Rectal smooth muscle tissue (tissue), 1 donor: ENCODE results near the gene ARL5B.
"Not testable (repeated sequence)": the region's sequence is repeated elsewhere in the genome, so short reads cannot be mapped to it uniquely, and the experiment has no call there.

Source experiments
- H3K27ac ChIP-seq: one replicate; pipeline ENCODE4 v1.7.0; 2013; ENCODE audit warnings: low read depth, low read length, inconsistent platforms
- H3K27me3 ChIP-seq: one replicate; pipeline ENCODE4 v1.7.0; 2013; ENCODE audit warnings: low read length; ENCODE audit not compliant: control insufficient read depth, insufficient read depth
- H3K36me3 ChIP-seq: one replicate; pipeline ENCODE4 v1.7.0; 2013; ENCODE audit warnings: low read length; ENCODE audit not compliant: control insufficient read depth, insufficient read depth
- H3K4me1 ChIP-seq: one replicate; pipeline ENCODE4 v1.7.0; 2013; ENCODE audit warnings: low read length; ENCODE audit not compliant: control insufficient read depth, insufficient read depth
- H3K4me3 ChIP-seq: one replicate; pipeline ENCODE4 v1.7.0; 2013; ENCODE audit warnings: low read length
- H3K9ac ChIP-seq: one replicate; pipeline ENCODE4 v1.7.0; 2013; ENCODE audit warnings: low read length

ARL5B gene

DNA sequence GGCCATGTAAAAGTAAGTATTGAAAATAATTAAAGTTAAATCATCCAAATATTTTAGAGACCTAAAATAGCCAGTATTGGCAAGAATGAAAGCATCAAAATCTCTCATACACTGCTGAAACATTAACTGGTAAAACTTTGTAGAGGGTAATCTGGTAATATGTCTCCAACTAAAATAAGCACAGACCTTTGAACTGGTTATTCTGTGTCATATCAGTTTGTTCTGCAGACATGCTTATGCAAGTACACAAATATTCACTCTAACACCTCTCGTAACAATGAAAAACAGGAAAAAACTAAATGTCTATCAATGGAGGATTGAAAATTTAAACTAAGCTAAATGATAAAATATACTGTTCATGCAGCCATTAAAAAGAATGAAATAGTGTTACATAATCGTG, 19.5 kb upstream of the ARL5B start:
- not testable (repeated sequence) for H3K27ac ChIP-seq, H3K36me3 ChIP-seq, H3K9ac ChIP-seq, H3K27me3 ChIP-seq, H3K4me3 ChIP-seq, H3K4me1 ChIP-seq

DNA sequence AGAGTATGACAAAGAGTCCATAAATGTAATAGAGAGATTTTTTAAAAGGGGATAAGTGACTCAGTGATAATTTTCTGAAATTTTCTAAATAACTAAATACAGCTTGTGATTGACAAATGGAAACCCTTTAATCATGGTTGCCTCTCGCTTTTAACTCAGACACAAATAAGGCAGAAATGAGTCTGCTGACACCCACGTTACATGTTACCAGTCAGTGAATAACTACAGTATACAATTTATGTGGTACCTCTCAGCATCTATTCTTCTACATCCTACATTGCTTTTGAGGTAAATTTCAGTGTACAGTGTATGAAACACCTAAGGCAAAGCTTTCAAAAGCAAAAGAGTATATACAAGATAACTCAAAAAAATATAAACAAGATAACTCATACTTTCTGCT, 12.1 kb upstream of the ARL5B start:
- H3K4me1 ChIP-seq = peaks cover 3% of the 10 kb centered on the region
- H3K27ac ChIP-seq = no peak overlapping the region
- H3K27me3 ChIP-seq = no peaks in the 10 kb centered on the region
- no peaks in the 10 kb centered on the region for H3K36me3 ChIP-seq
- no peak overlapping the region for H3K4me3 ChIP-seq
- no peak overlapping the region for H3K9ac ChIP-seq

GRCh38 chr10:18647945-18648344, 11.3 kb upstream of the ARL5B start:
- H3K9ac ChIP-seq = no peak overlapping the region
- H3K36me3 ChIP-seq = no peaks in the 10 kb centered on the region
- no peaks in the 10 kb centered on the region for H3K27me3 ChIP-seq
- peaks cover 3% of the 10 kb centered on the region for H3K4me1 ChIP-seq
- no peak overlapping the region for H3K27ac ChIP-seq
- no peak overlapping the region for H3K4me3 ChIP-seq

GRCh38 chr10:18649364-18649959, 9.8 kb upstream of the ARL5B start:
- Histone ChIP-seq H3K4me3 (no peak overlapping the region), H3K27me3 (no peaks in the 10 kb centered on the region), H3K36me3 (no peaks in the 10 kb centered on the region), H3K9ac (no peak overlapping the region), H3K4me1 (peaks cover 3% of the 10 kb centered on the region), H3K27ac (no peak overlapping the region)

DNA sequence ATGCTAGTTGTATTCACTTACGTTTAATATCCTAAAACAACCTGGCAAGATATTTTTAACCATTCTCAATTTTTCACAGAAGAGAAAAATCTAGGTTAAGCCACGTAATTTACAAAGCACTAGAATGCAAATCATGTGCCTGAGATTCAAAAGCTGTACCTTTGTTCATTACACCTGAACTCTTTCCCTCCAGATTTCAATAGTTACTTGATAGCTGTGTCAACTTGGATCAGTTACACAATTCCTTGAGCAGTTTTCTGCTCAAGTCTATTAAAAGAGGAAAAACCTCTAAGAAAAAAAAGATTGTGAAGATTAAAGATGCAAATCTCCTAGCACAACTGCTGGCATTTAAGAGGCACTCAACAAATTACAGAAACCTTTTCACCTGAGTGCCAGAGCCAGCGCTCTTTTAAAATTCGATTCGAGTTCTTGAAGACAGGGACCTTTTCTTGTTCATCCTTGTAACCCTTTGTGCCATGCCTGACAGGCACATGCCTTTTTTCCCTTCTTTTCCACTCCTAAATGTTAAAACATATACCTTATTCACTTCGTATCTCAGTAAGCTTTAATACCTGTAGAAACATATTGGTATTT, 8.7 kb upstream of the ARL5B start:
- Histone ChIP-seq H3K9ac (peak overlapping the region; percentile 75), H3K27ac (no peak overlapping the region)

GRCh38 chr10:18651324-18652007, 7.8 kb upstream of the ARL5B start, which contains the start of gene NSUN6:
NSUN6 (minus strand) TSS chr10:18651587; CDS start chr10:18651203, 384 bp downstream.
- Histone ChIP-seq H3K27ac (peak within 1 kb of the TSS; percentile 77), H3K27me3 (no peaks in the 10 kb centered on the region), H3K9ac (peak within 1 kb of the TSS; percentile 75), H3K36me3 (no peaks in the 10 kb centered on the region), H3K4me3 (peak within 1 kb of the TSS; percentile 86), H3K4me1 (peaks cover 3% of the 10 kb centered on the region)

More for the DNA sequence above, 8.7 kb upstream of the ARL5B start:
- H3K27me3 ChIP-seq = no peaks in the 10 kb centered on the region
- H3K4me1 ChIP-seq = peaks cover 3% of the 10 kb centered on the region
- peak overlapping the region; percentile 86 for H3K4me3 ChIP-seq
- H3K36me3 ChIP-seq = no peaks in the 10 kb centered on the region

- Histone ChIP-seq H3K36me3 (no peaks in the 10 kb centered on the region), H3K9ac (no peak overlapping the region), H3K4me1 (peaks cover 3% of the 10 kb centered on the region), H3K27me3 (no peaks in the 10 kb centered on the region), H3K27ac (no peak overlapping the region), H3K4me3 (no peak overlapping the region)
Observed at GRCh38 chr10:18653112-18653511, 6.1 kb upstream of the ARL5B start.

DNA sequence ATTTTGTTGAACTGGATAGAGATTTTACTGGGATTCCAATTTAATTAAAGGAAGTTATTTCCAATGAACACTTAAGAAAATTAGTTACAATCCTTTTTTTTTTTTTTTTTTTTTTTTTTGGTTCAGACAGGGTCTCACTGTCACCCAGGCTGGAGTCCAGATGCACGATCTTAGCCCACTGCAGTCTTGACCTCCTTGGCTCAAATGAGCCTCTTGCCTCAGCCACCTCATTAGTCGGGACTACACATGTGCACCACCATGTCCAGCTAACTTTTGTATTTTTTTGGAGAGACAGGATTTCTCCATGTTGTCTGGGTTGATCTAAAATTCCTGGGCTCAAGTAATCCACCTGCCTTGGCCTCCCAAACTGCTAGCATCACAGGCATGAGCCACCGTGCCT, 2.5 kb upstream of the ARL5B start:
- H3K9ac ChIP-seq = no peak overlapping the region
- H3K36me3 ChIP-seq = no peaks in the 10 kb centered on the region
- H3K27me3 ChIP-seq = no peaks in the 10 kb centered on the region
- H3K27ac ChIP-seq = no peak overlapping the region
- H3K4me1 ChIP-seq = peaks cover 15% of the 10 kb centered on the region
- H3K4me3 ChIP-seq = no peak overlapping the region

DNA sequence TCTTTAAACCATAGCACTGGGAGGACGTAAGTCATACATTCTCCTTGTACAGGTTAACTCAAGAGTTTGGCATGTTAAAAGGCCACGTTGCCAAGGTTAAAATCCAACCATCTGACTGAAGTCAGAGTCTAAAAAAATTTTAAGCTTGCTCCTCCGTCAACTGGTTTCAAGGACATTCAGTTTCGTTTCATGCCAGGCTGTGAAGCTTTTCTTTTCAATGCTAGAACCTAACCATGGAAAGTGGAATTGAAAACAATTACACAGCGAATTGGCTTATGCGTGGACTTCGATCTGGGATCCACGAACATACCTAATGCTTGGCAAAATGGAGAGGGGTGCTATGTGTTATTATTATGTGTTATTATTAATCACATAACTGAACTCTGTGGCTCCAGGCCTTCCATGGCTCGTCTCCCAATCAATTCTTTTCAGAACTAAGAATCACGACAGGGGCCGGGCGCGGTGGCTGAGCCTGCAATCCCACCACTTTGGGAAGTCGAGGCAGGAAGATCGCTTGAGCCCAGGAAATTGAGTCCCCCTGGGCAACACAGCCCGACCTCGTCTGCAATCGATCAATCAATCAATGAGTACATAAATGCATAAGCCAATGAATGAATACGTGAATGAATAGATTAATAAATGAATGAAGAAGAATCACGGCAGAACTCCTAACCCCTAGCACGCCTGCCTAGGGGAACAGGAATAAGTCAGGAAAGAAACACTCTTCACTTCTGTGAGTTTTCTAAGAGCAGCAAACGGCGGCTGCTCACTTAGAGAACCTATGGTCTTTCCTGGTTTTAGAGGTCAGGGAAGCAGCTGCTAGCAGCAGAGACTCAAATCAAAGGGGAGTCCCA, 733 bp upstream of the ARL5B start:
- no peaks in the 10 kb centered on the region for H3K27me3 ChIP-seq
- H3K4me3 ChIP-seq = peak overlapping the region; percentile 99
- peak overlapping the region; percentile 99 for H3K9ac ChIP-seq
- no peaks in the 10 kb centered on the region for H3K36me3 ChIP-seq
- H3K27ac ChIP-seq = peak overlapping the region; percentile 97
- peaks cover 13% of the 10 kb centered on the region for H3K4me1 ChIP-seq

DNA sequence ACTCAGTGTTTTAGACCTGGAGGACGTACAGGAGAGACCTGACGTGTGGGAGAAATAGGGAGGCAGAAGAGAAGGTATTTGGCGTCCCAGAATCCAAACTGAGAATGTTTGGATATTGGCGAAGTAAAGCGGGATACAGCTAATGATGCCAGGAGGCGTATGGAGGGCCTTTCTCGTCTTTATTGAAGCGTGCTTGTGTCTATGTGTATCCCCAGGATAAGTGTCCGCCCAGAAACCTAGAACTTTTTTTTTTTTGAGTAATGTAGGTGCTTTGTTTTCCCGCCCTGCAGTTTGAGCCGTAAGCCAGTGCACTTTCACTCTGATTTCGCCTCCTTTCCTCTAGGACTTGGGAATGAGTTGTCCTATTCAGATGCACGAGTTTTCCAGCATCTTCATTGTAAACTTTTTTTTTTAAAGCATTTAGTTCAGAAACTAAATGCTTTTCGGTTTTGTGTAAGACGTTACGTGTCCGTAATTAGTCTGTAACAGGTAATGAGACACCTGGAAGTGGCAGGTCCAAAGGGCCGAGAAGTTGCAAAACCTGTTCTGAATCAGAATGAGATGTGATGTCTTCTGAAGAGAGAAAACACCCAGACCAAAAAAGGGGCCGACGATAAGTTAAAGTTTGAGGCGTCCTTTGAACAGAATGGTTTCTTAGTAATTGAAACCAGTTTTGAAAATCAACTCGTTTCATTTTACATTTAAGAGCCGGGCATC, 746 bp downstream of the ARL5B start:
- Histone ChIP-seq H3K36me3 (no peaks in the 10 kb centered on the region), H3K27me3 (no peaks in the 10 kb centered on the region), H3K4me1 (peaks cover 13% of the 10 kb centered on the region), H3K4me3 (peak overlapping the region; percentile 99), H3K9ac (peak overlapping the region; percentile 91), H3K27ac (peak overlapping the region; percentile 97)

- H3K27me3 ChIP-seq = no peaks in the 10 kb centered on the region
- no peak overlapping the region for H3K9ac ChIP-seq
- peak overlapping the region; percentile 2 for H3K4me3 ChIP-seq
- no peak overlapping the region for H3K27ac ChIP-seq
- H3K4me1 ChIP-seq = peaks cover 13% of the 10 kb centered on the region
- no peaks in the 10 kb centered on the region for H3K36me3 ChIP-seq
Observed at GRCh38 chr10:18660816-18661431, 1.7 kb downstream of the ARL5B start.
